Measurements from ENCODE around the gene TMEM250. TPM values are rescaled to one million over a fixed set of nuclear protein-coding genes. Genes with fewer than 3 reads are reported as not detected.

Gene TMEM250
- total and polyA plus RNA-seq, 9 of the 15 experiments (the other 6 are each of a cell fraction or from before 2014, with no cell fraction given), result 0.32 to 44.6 (median 12.2) TPM

DNA sequence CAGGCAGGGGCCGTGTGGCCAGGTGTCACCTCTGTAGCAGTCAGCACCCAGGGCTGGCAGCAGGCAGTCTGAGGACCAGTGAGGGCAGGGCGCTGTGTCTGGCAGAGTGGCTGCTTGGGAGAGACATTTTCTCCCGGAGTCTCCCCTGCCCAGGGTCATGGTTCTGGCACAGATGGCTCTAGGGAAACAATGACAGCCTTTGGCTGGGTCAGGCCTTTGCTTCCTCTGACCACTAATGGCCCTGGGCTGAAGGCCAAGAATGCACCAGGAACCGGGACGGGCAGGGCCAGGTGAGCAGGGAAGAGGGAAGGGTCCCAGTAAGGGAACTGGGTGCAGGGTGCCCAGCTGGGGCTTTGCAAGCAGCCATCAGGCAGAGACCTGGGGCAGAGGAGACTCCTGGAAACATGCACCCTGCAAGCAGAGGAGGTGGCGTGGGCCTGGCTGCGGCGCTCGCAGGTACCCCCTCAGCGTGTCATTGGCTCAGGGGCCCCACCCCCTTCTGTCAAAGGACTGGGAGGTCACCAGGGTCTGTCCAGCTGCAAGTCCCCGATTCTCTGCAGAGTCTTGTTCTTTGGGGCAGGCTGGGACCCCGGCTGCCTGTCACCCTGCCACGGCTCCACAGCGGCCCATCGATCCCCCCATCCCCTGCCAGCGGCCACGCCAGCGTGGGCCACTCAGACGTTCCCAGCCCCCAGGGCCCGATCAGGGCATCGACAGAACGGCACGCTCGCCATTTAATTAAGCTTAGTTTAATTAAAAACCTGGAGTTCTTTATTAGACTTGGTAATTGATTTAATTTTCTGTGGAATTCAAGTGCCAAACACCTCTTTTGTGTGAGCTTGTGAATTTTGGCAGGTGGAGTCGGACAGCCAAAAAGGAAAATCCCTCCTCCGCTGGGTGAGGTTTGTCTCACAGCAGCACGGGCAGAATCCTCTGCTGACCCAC, 18.9 kb upstream of the TMEM250 start:
- Histone ChIP-seq H4K20me1 (replicated peaks; ENCODE audit: control insufficient read depth, insufficient read depth, low read length) (peaks cover 2% of the 10 kb centered on the region; the same call in 1 of the 2 replicates), H3K4me1 (replicated peaks in 1 of 2; ENCODE audit: control insufficient read depth in 2 of 2, insufficient read depth in 2 of 2, low read length in 2 of 2) (peaks cover 8 to 40% of the 10 kb centered on the region in 2 experiments; a peak in 4 of 5 replicates), H3K27ac (ENCODE audit: extremely low read depth, low read depth, low read length) (no peak overlapping the region), H3K9me3 (replicated peaks; ENCODE audit: control insufficient read depth, insufficient read depth, low read depth, low read length) (no peaks in the 10 kb centered on the region), H3K4me2 (ENCODE audit: insufficient read depth, low read length) (no peak overlapping the region), H2AFZ (ENCODE audit: low read depth, low read length) (no peak overlapping the region), H3K4me3 (no peak overlapping the region), H3K27me3 (ENCODE audit: control insufficient read depth in 2 of 2, insufficient read depth in 2 of 2, low read length in 2 of 2) (peaks cover 21 to 43% of the 10 kb centered on the region in 2 experiments), H3K36me3 (ENCODE audit: control insufficient read depth, insufficient read depth, low read length) (no peaks in the 10 kb centered on the region), H3K9me1 (ENCODE audit: control insufficient read depth, insufficient read depth, low read length) (no peaks in the 10 kb centered on the region), H3K9ac (ENCODE audit: insufficient read depth in 1 of 2, low read depth in 2 of 2, low read length in 2 of 2) (no peak overlapping the region), H3K79me2 (ENCODE audit: control insufficient read depth, insufficient read depth, low read length) (no peaks in the 10 kb centered on the region)
- FAIRE-seq (no peak), DNase-seq (ENCODE audit: extremely low read depth in 1 of 4, low spot score in 3 of 4) (no peak), ATAC-seq (no peak)
- CTCF ChIA-PET (ENCODE audit: low intra/inter-chr PET ratio), result no interaction called here
- intact Hi-C loops (cut with micrococcal nuclease), result no loop called here
- no TSS peak for BruUV-seq (replicated peaks)
- in situ Hi-C loops (cut with MboI), result no loop called here
- no peak for TF ChIP-seq WHSC1 (IDR thresholded peaks at IDR 0.05; ENCODE audit: low read length)
- no peak for TF ChIP-seq BHLHE40 (IDR thresholded peaks at IDR 0.05; ENCODE audit: low read length)
- TF ChIP-seq, protein P1, sequence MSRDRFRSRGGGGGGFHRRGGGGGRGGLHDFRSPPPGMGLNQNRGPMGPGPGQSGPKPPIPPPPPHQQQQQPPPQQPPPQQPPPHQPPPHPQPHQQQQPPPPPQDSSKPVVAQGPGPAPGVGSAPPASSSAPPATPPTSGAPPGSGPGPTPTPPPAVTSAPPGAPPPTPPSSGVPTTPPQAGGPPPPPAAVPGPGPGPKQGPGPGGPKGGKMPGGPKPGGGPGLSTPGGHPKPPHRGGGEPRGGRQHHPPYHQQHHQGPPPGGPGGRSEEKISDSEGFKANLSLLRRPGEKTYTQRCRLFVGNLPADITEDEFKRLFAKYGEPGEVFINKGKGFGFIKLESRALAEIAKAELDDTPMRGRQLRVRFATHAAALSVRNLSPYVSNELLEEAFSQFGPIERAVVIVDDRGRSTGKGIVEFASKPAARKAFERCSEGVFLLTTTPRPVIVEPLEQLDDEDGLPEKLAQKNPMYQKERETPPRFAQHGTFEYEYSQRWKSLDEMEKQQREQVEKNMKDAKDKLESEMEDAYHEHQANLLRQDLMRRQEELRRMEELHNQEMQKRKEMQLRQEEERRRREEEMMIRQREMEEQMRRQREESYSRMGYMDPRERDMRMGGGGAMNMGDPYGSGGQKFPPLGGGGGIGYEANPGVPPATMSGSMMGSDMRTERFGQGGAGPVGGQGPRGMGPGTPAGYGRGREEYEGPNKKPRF (IDR thresholded peaks at IDR 0.05; ENCODE audit: low read depth, low read length), result no peak
- no peak for TF ChIP-seq ESRRA (IDR thresholded peaks at IDR 0.05; ENCODE audit: borderline replicate concordance, low read depth)
- no peak for TF ChIP-seq ZNF551 (CRISPR knock-in tag; IDR thresholded peaks at IDR 0.05)
- TF ChIP-seq MCM3 (IDR thresholded peaks at IDR 0.05), result no peak
- TF ChIP-seq EP400 (IDR thresholded peaks at IDR 0.05), result no peak
- TF ChIP-seq ETS2 (tag; IDR thresholded peaks at IDR 0.05; ENCODE audit: borderline replicate concordance, poor library complexity, severe bottlenecking), result no peak
- no peak for TF ChIP-seq ZBTB17 (CRISPR knock-in tag; IDR thresholded peaks at IDR 0.05)
- TF ChIP-seq ELF4 (CRISPR knock-in tag; IDR thresholded peaks at IDR 0.05), result no peak
- TF ChIP-seq MYBL2 (IDR thresholded peaks at IDR 0.05; ENCODE audit: low read depth), result no peak
- no peak for TF ChIP-seq MYBL2 (CRISPR knock-in tag; IDR thresholded peaks at IDR 0.05; ENCODE audit: borderline replicate concordance)
- TF ChIP-seq SP2 (IDR thresholded peaks at IDR 0.05; ENCODE audit: extremely low read depth, low read depth, low read length, poor library complexity, severe bottlenecking), result no peak
- no peak for TF ChIP-seq TCF7 (IDR thresholded peaks at IDR 0.05; ENCODE audit: borderline replicate concordance)
- POLR2A ChIA-PET, result no interaction called here
- 20% methylated on average over 23 of the region's 27 CpGs for WGBS (ENCODE audit: insufficient coverage, low coverage, missing lambda C conversion rate)
